Keratinocyte (primary cell): Measurements from ENCODE around the gene PRSS35. TPM values are rescaled to one million over a fixed set of nuclear protein-coding genes. Genes with fewer than 3 reads are reported as not detected.
A peak's percentile ranks its signal among the peaks of the same experiment; 100 is the strongest.

Experiments used
- DNase-seq: peaks from one replicate; pipeline ENCODE4 v3.0.0-alpha.2; 2011; ENCODE audit warnings: low read depth, missing footprints, low spot score
- FAIRE-seq: peaks from 2 replicates; lab custom pipeline; 2011; peaks lifted over from hg19 to GRCh38; lab: Jason Lieb, UNC
- H2AFZ ChIP-seq: 2 replicates; pipeline ENCODE4 v1.6.0; 2012; ENCODE audit warnings: low read length, control low read depth, inconsistent platforms; ENCODE audit not compliant: control insufficient read depth
- H3K27ac ChIP-seq: 2 replicates; pipeline ENCODE4 v1.5.1; 2011; ENCODE audit warnings: low read length; ENCODE audit not compliant: control insufficient read depth, insufficient read depth
- H3K27me3 ChIP-seq: 3 replicates; pipeline ENCODE4 v1.6.0; 2011; ENCODE audit warnings: low read length; ENCODE audit not compliant: control insufficient read depth, insufficient read depth; ENCODE audit errors: extremely low read depth
- H3K36me3 ChIP-seq, 2 experiments: 2 replicates in 1 of 2; 3 replicates in 1 of 2; pipeline ENCODE4 v1.5.1; 2011; ENCODE audit warnings: low read length in 2 of 2, mild to moderate bottlenecking in 1 of 2; ENCODE audit not compliant: control insufficient read depth in 2 of 2, insufficient read depth in 2 of 2; ENCODE audit errors: extremely low read depth in 1 of 2
- H3K4me1 ChIP-seq: 3 replicates; pipeline ENCODE4 v1.5.1; 2011; ENCODE audit warnings: low read length; ENCODE audit not compliant: control insufficient read depth, insufficient read depth; ENCODE audit errors: extremely low read depth
- H3K4me2 ChIP-seq: 3 replicates; pipeline ENCODE4 v1.6.0; 2011; ENCODE audit warnings: low read depth, low read length; ENCODE audit not compliant: control insufficient read depth, insufficient read depth; ENCODE audit errors: extremely low read depth
- H3K4me3 ChIP-seq, 3 experiments: fragments of 200-600 bp in 1 of 3; sonication (generic) in 1 of 3; 2 replicates in 2 of 3; 3 replicates in 1 of 3; pipeline ENCODE4 v1.5.1; 2011 to 2016; ENCODE audit warnings: low read length in 3 of 3, mild to moderate bottlenecking in 3 of 3, control low read depth in 2 of 3, inconsistent platforms in 1 of 3, low read depth in 1 of 3, mixed read lengths in 1 of 3, mixed run types in 1 of 3, moderate library complexity in 1 of 3; ENCODE audit not compliant: control insufficient read depth in 2 of 3, insufficient read depth in 2 of 3; ENCODE audit errors: extremely low read depth in 1 of 3
- H3K79me2 ChIP-seq: 2 replicates; pipeline ENCODE4 v1.6.0; 2012; ENCODE audit warnings: low read length; ENCODE audit not compliant: control insufficient read depth, insufficient read depth
- H3K9ac ChIP-seq: 3 replicates; pipeline ENCODE4 v1.6.0; 2011; ENCODE audit warnings: low read length; ENCODE audit not compliant: control insufficient read depth, insufficient read depth; ENCODE audit errors: extremely low read depth
- H3K9me1 ChIP-seq: 3 replicates; pipeline ENCODE4 v1.6.0; 2011; ENCODE audit warnings: low read length; ENCODE audit not compliant: control insufficient read depth, insufficient read depth; ENCODE audit errors: extremely low read depth
- H3K9me3 ChIP-seq: 2 replicates; pipeline ENCODE4 v1.5.1; 2012; ENCODE audit warnings: low read depth, low read length; ENCODE audit not compliant: control insufficient read depth
- H4K20me1 ChIP-seq: 3 replicates; pipeline ENCODE4 v1.6.0; 2011; ENCODE audit warnings: low read length; ENCODE audit not compliant: control insufficient read depth, insufficient read depth; ENCODE audit errors: extremely low read depth
- CTCF ChIP-seq, 3 experiments: IDR thresholded peaks in 1 of 3; conservative IDR thresholded peaks in 1 of 3; optimal IDR thresholded peaks in 1 of 3; 2 replicates in 2 of 3; 3 replicates in 1 of 3; pipeline versions ENCODE3 to v1.5.1; 2011; ENCODE audit warnings: low read length in 3 of 3, mild to moderate bottlenecking in 3 of 3, moderate library complexity in 2 of 3, control low read depth in 1 of 3, inconsistent platforms in 1 of 3; ENCODE audit not compliant: insufficient read depth in 2 of 3; ENCODE audit errors: extremely low read depth in 1 of 3
- EZH2 ChIP-seq: IDR thresholded peaks from one replicate; pipeline ENCODE4 v1.6.1; 2012; ENCODE audit warnings: inconsistent platforms, mild to moderate bottlenecking, low read length, moderate library complexity
- dilution Hi-C: fragments of 300-500 bp; cut with MboI; formaldehyde crosslinking; loops from one replicate; pipeline ENCODE4 v1.7.0; 2020; ENCODE audit warnings: low sequenced_read_pairs; ENCODE audit not compliant: extremely low pct_ligation_motif_present
- polyA plus RNA-seq, 5 experiments: library from polyadenylated mRNA; depleted of rRNA in 3 of 5; stranded (reverse) in 3 of 5; stranded (forward) in 1 of 5; unstranded in 1 of 5; fragments of >200 nt; gene quantifications; 1 replicate in 1 of 5; 2 replicates in 3 of 5; 3 replicates in 1 of 5; pipeline versions ENCODE4 v1.2.1 to v1.2.3, GENCODE V29; 2011 to 2012; ENCODE audit warnings: missing spikeins in 2 of 5, low read depth in 1 of 5, low replicate concordance in 1 of 5

The PRSS35 gene
- polyA plus RNA-seq, 1 donor (not counting 4 experiments of a cell fraction or from before 2014, with no cell fraction given) = 0.04 TPM

- Histone ChIP-seq H4K20me1 (no peaks in the 10 kb centered on the region), H3K9me1 (no peaks in the 10 kb centered on the region), H2AFZ (no peak overlapping the region), H3K9me3 (no peaks in the 10 kb centered on the region), H3K27ac (no peak overlapping the region), H3K4me3 (no peak overlapping the region), H3K36me3 (no peaks in the 10 kb centered on the region), H3K4me2 (no peak overlapping the region), H3K4me1 (no peaks in the 10 kb centered on the region), H3K9ac (no peak overlapping the region), H3K27me3 (peaks cover 4% of the 10 kb centered on the region), H3K79me2 (no peaks in the 10 kb centered on the region)
- FAIRE-seq (no peak), DNase-seq (no peak)
- dilution Hi-C loops = loop anchor here (25.0 kb wide), 1 partner anchor 107 kb away; no protein-coding TSS in a partner anchor
- TF ChIP-seq CTCF (optimal IDR thresholded peaks at IDR 0.05 in 1 of 3, IDR thresholded peaks at IDR 0.05 in 1 of 3, conservative IDR thresholded peaks at IDR 0.05 in 1 of 3; ENCODE audit: extremely low read depth in 1 of 3, insufficient read depth in 2 of 3, low read length in 3 of 3) (peak in 1 of 3 experiments; percentile 36), EZH2 (no peak)
Measured at GRCh38 chr6:83518816-83519480, 6.6 kb downstream of the PRSS35 start.

- FAIRE-seq (peak; percentile 20), DNase-seq (no peak)
- Histone ChIP-seq H3K9me1 (no peaks in the 10 kb centered on the region), H3K4me1 (no peaks in the 10 kb centered on the region), H3K79me2 (no peaks in the 10 kb centered on the region), H3K4me2 (no peak overlapping the region), H3K27ac (no peak overlapping the region), H3K9ac (no peak overlapping the region), H3K9me3 (no peaks in the 10 kb centered on the region), H2AFZ (no peak overlapping the region), H3K4me3 (no peak overlapping the region), H4K20me1 (no peaks in the 10 kb centered on the region), H3K27me3 (no peaks in the 10 kb centered on the region), H3K36me3 (no peaks in the 10 kb centered on the region)
- peak; percentile 62 to 81 (median 74) for TF ChIP-seq CTCF (optimal IDR thresholded peaks at IDR 0.05 in 1 of 3, IDR thresholded peaks at IDR 0.05 in 1 of 3, conservative IDR thresholded peaks at IDR 0.05 in 1 of 3; ENCODE audit: extremely low read depth in 1 of 3, insufficient read depth in 2 of 3, low read length in 3 of 3)
- no peak for TF ChIP-seq EZH2
- dilution Hi-C loops = no loop called here
Measured at GRCh38 chr6:83536034-83536646, 23.8 kb downstream of the PRSS35 start.
